Stimulated activated CD8-positive, alpha-beta memory T cell treated with anti-CD3 and anti-CD28 coated beads, Interleukin-2, amount 100 ng/mL, for 48 hours (primary cell): ENCODE data around the gene MPEG1.

ENCODE experiments used
- DNase-seq, 2 donors: peaks; one replicate each; pipeline ENCODE4 v3.0.0-alpha.2; 2020; ENCODE audit warnings: low read depth in 2 of 2

The MPEG1 gene

DNA sequence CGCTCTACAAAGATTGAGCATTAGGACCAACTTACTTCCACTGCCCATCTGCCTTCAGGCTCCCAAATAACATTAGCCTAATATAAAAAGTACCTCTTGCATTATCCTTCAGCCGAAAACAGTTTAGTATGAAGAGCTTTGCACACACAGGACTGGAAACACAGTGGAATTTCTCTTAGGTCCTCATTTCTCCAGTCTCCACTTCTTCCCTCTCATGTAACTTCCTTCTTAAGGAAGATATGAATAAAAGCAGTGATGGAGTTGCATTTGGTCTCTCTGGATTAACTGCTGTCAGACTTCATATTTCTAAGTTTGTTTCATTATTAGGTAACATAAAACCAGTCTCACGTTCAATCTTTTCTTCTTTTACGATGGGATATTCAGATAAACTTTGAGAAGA, 5.6 kb upstream of the MPEG1 start:
- no peak for DNase-seq

DNA sequence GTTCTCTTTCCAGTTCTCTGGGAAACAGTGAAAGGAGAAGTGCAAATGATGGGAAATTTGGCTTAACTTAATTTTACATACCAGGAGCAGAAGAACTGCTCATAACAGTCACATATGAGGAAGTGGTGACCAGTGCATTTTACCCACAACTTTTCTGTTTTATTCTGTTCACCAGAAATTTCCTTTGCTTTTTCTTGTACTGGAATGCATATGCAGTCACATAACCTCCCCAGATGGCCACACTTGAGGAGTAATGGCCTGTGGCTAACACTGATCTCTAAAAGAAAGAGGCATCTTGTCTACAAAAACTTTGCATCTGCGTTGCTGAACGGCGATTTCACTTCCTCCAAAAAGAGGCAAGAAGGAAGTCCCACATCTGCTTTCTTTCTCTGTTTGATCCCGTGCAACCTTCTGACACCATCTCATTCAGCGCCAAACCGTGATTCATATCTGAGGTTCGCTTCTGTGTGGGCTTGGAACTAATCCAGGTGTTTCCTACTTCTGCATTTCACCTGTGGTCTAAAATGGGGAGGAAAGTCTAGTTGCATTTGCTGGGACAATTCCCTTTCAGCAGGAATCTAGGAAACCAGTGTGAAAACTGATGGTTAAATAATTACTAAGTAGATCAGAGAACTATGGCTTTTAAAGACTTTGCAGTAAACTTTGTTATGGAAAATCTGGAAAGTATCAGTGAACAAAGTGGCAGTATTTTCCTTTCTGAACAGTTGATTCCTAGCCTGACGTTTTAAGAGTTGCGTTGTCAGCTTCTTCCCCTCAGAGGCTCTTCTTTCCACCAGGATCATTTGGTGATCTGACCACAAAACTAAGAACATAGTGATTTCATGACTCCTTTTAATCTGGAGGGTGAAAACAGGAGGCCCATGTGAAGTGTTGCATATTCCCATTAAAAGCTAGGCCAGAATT, 4.2 kb upstream of the MPEG1 start:
- DNase-seq: no peak

DNA sequence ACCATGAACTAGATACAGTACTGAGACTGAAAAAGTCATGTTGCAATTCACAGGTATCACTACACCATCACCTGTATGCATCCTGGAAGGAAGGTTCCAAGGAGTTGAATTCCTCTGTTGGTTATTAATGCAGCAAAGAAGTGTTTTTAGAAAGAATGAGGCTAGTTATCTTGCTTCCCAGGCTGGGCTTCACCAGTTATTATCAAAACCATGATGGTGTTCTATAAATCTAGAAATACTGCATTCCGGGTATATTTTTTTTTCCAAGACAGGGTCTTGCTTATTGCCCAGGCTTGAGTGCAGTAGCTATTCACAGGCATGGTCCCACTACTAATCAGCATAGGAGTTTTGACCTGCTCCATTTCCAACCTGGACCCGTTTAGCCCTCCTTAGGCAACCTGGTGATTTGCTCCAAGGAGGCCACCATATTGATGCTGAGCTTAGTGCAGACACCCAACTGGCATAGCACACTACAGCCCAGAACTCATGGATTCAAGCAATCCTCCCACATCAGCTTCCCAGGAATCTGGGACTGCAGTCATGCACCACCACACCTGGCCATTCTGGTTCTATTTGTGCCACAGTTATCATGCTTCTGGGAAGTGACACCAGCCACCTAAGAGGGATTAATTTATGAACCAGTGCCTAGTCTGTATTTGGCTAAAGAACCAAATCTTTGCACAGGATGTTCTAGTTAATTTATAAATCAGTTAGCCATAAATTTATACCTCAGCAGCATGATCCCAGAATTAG, 1.6 kb upstream of the MPEG1 start:
- DNase-seq: no peak

DNA sequence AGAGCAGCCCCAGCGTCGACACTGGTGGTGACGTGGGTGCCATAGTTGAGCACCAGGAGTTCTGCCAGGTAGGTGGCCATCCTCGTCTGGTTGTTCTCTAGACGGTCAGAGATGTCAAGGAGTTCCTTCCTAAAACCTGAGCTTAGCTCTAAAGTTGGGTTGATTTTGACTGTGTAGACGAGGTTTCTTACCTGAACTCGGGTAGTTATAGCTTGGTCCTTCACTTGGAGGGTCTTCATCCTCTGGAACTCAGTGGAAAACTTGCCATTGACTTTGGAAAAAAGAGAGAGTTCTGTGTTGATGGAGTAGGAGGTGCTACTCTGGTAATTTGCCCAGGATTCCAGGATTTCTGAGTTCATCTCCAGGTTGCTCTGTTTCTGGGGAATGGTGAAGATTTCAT, 505 bp downstream of the MPEG1 start:
- no peak for DNase-seq

DNA sequence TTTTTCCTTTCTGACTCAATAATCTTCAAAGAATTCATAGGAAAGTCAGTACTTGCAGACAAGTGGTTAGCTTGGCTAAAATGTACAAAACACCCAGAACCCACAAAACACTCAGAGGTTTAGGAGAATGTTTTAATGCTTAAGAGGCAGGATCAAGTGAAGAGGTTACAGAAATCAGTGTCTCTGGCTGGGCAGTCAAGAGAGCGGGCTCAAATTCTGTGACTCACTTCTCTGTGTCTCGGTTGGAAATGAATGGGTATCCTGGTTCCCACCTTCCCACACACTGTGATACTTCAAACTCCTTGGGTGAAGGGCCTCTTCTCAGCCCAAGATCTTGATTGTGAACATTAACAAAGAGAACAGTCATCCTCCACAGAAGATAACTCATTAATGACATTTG, 3.8 kb downstream of the MPEG1 start:
- no peak for DNase-seq

DNA sequence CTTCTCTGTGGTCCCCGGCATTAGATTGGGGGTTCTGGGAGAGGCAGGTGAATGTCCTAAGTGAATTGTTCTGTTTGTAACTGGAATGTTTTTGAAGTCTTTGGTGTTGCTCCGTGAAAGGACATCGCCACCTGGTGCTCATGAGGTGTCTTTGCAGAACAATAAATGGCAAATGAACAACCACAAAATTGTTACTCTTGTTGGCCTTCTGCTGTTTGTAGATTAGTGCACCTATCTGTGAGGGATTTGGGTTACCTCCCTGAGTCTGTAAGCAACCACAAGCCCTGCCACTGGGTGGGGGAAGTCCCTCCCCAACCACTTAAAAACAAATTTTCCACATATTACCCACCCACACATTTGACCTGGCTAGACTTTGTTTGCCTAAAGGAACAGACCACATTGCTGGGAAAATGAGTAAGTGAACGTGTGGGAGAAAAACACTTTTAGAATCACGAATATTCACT, 4.7 kb downstream of the MPEG1 start:
- DNase-seq: peak in 1 of 2 donors; percentile 16

DNA sequence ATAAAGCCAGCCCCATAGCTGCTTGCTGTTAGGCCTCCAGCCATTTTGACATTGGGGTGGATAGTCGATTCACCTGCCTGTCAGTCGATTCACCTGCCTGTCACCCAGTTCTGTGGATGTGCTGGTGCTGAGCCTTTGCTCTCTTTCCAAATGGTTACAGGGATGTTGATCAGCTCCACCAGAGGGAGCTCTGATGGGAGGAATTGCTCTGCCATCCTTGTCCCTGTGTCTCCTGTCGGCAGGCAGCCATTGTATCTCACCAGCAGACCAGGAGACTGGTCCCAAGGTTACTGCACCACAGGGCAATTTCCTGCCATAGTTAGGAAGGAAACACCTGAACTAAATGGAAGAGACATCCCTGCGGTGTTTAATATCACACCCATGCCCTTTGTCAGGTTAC, 6.1 kb downstream of the MPEG1 start:
- no peak for DNase-seq

DNA sequence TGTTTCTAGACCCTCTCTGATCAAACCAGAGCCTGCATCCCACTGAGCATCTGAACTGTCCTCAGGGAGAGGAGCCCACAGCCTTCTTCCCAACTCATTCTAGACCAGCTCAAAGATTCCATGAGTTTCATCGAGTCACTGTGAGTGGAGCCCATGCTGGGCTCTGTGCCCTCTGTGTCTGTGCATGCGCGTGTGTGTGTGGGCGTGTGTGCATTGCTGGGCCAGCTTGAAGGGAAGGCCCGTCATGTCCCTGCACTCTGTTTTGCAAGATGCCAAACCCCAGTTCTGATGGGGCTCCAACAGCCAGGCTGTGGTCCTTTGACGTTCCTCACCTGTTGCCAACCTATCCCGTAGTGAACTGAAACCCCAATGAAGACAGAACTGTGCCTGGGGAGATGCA, 7.1 kb downstream of the MPEG1 start:
- no peak for DNase-seq

DNA sequence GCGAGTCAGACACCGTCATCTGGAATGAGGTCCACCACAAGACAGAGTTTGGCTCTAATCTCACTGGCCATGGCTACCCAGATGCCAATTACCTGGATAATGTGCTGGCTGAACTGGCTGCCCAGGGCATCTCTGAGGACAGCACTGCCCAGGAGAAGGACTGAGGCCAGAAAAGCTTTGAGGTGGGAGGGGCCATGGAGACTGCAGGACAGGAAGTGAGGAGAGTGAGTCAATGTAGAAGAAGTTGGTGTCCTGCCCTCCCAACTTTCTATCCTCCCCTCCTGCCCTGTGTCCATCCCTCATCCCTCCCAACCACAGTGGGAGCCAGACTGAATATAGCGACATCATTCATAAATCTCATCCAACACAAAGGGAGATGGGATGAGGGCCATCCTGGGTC, 8.0 kb downstream of the MPEG1 start:
- no peak for DNase-seq

DNA sequence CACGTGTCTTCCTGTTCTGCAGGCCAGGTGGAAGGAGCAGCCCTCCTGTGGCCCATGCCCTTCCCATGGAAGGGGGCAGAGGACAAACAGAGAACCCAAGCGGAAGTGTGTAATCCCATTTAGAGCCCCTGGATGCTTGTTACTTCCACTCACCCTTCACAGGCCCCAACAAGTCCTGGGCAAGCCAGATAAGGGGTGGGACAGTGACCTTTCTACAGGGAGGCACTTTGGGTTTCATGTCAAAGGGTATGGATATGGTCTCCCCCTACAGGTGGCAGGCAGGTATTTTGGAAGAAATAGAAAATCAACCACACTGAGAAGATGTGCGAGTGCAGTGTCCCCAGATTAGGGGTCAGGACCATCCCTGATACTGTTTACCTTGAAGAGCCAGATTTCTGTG, 11.4 kb downstream of the MPEG1 start:
- DNase-seq: no peak

DNA sequence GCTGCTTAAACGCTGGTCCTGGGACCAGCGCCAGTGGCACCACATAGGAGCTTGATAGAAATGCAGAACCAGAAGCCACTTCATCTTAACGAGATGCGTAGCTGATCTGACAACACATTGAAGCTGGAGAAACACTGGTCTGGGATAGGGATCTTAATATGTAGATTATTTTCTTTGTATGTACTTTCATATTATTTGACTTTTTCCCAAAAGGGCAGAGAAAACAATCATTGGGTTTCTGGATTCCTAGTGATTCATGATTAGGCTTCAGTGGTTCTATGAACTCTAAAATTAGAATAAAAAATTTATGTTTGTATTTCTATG, 12.3 kb downstream of the MPEG1 start:
- DNase-seq: no peak

DNA sequence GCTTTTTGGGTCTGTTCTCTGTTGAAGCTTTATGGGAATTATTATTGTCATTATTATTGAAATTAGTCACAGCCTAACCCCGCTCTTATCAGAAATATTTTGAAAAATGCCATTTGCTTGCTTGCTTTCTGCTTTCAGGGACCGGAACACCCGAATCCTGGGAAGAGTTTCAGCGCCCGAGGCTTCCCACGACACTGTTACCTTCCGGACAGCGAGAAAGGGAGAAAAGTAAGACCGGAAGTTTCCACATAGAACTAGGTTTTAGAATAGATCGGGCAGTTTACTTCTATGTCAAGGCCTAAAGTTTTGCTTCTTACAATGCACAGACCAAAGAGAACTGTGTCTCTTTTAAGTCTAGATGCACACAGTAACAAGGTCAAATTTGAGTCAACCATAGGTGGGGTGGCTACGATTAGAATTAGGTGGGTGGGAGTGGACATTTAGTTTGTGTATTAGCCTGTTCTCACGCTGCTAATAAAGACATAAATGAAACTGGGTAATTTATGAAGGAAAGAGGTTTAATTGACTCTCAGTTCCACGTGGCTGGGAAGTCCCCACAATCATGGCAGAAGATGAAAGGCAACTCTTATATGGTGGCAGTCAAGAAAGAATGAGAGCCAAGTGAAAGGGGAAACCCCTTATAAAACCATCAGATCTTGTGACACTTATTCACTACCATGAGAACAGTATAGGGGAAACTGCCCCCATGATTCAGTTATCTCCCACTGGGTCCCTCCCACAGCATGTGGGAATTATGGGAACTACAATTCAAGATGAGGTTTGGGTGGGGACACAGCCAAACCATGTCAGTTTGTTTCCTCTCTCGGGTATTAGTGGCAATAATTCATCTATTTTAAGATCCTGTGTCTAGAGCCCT, 12.9 kb downstream of the MPEG1 start:
- DNase-seq: no peak

DNA sequence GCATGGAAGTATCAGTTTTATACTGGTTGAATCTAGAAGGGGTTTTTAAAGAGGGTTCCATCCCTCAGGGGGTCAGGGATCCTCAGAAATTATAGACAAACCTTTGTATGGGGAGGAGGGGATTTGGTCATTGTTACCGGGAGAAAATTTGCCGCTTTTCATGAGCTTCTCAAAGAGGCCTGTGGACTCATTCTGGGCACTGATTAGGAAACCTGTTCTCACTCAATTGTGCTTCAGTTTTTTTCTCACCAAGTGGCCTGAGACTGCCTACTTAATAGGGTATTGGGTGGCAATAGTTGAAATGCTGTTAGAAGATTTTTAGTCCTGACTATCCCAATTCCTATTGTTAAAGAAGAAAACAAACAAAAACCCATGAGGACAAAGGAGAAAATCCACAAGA, 14.0 kb downstream of the MPEG1 start:
- DNase-seq: no peak

DNA sequence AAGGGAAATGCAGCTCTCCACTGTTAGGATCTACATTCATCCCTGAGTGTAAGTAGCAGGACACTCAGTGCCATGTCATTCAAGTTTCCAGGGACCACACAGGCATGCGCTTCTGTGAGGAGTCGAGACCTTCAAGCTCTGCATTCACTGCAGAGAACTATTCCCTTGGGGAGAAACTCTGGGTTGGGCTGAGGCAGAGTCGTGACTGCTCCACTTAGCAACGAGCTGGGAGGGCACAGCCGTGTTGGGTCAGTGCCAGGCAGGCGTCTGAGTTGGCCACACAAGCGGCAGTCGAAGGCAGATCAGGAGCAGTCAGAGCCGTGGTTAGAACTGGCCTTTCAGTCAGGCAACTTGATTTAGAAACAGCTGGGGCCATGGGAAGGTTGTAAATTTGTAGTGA, 14.7 kb downstream of the MPEG1 start:
- no peak for DNase-seq

DNA sequence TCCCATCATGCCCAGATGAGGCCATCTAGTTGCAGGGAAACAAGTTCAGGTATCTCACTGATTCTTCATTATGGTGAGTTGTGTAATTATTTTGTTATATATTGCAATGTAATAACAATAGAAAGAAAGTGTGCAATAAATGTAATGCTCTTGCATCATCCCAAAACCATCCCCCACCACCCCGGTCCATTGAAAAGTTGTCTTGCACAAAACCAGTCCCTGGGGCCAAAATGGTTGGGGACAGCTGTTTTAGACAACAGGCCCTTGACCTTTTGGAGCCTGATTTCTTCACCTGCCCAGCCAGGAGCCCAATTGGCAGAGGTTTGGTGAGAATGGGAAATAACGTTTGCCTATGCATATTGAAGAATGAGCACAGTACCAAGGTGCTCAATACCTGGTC, 15.9 kb downstream of the MPEG1 start:
- DNase-seq: no peak

DNA sequence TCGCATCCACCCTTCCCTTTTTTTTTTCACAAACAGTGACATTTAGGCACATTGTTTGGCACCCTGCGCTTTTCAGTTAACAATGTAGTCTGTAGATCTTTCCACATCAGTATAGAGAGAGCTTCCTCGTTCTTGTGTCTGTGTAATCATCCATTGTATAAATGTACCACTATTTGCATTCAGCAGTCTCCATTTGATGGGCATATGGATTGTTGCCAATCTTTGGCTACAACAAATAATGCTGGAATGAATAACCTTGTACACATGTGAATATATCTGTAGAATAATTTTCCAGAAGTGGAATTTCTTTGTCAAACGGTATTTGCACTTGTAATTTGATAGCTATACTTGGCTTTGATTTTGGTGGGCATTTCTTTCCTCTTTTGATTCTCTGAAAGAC, 17.1 kb downstream of the MPEG1 start:
- DNase-seq: no peak

DNA sequence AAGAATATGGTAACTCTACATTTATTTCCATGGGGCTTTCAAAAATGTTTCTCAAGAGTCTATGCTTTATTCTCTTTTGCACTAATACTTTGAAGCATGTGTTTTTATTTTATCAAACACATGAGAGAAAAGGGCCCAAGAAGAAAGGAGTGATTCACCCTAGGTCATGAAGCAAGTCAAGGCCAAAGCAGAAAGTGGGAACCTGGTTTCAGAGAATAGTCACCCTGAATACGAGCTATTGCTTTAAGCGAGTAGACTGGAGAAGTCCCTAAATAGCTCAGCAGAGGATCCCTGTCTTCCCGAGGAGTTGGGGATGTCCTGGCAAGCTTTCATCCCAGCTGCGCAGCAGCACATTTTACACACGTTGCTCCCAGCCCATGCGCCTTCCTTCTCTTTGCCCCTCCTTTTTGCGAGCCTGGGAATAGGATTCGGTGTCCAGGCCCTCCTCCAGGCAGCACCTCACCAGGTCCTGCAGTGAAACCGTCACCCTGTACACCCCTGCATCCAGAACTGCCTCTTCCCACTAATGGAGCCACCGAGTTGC, 19.1 kb downstream of the MPEG1 start:
- no peak for DNase-seq

DNA sequence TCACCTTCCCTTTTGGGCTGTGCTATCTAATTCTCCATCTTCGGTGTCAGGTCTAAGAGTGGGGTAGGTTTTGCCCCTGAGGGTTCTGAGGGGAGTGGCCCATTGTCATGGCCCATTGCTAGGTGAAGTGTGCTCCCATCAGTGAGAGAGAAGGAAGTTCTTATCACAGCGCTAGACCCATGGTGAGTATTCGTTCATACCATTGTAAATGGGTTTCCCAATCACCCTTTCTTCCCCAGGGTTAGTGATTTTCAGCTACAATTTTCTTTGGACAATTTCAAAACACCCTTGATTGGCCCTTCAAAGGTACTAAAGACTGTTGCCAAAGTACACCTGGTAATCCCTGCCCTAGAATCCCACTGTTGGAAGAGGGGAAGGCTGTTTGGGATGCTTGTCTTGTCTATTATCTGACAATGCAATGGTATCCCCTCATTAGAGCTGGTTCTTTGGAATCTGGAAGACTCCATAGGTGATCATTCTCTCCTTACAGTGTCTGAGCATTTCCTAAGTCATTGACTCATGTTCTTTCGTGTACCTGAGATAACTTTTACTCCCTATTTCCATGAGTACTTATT, 20.2 kb downstream of the MPEG1 start:
- no peak for DNase-seq

DNA sequence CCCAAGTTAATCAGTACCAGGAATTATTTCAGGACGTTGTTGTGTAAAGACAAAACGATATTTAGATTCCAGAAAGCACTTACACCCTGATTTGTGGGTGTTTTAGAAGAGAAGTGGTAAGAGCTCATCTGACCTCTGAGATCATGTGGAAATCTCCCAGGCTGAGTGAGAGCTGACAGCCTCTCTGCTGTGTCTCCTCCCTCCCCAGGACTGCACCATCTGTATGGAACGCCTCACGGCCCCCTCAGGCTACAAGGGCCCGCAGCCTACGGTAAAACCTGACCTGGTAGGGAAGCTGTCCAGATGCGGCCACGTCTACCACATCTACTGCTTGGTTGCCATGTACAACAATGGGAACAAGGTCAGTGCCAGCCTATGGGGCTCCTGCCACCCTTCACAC, 20.8 kb downstream of the MPEG1 start:
- no peak for DNase-seq

DNA sequence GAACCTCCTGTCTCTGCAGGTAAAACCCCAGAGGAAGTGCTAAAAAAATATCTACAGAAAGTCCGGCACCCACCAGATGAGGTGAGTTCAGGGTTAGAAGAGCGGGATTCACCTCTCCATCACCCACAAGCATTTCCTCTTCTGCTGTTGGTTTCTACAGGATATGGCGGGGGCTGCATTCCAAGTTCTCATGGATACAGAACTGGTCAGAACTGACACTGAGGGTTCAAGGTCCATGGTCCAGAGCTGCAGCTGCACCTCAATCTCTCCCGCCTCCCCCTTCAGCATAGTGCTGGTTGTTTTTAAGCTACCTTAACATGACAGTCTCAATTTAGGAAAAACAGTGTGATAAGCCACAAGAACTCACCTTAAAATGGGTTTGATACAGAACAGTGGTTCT, 21.6 kb downstream of the MPEG1 start:
- no peak for DNase-seq

DNA sequence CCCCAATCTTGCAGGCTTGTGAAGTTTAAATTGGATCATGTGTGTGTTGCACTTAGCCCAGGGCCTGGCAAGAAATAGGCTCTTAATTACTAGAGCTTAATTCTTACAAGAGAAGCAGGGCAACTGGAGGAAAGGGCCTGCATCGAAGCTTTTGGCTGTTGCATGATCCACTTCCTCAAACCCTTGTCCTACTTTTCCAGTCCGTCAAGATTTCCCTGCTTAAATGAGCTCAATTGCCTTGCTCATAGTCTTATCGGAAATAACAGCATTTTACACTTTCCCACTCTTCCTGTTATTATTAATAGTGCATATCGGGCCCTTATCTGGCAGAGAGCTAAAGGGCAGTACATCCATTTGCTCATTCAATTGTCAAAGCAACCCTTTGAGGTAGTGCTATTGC, 22.7 kb downstream of the MPEG1 start:
- no peak for DNase-seq

DNA sequence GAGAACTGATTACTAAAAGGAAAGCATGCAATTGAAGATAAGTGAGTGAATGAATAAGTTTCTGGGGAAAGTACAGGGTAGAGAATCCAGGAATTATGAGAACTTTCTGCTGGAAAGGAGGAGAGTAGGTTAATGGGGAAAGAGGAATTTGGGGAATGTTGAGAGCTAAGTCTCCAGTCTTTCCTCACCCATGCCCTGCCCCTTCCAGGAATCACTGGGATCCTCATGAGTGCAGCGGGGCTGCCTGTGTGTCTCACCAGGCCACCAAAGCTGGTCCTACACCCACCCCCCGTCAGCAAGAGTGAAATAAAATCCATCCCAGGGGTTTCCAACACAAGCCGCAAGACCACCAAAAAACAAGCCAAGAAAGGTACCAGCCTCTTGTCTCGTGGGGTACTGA, 23.8 kb downstream of the MPEG1 start:
- no peak for DNase-seq
